HG02943 (cell line): ENCODE results near the gene ACAD8.

Source experiments
- ATAC-seq: cut with Tn5 transposase; IDR thresholded peaks from one replicate; pipeline ENCODE4 v1.9.1; 2021; ENCODE audit warnings: mild to moderate bottlenecking, low read depth, moderate library complexity; ENCODE audit not compliant: unreplicated experiment

ACAD8 gene

DNA sequence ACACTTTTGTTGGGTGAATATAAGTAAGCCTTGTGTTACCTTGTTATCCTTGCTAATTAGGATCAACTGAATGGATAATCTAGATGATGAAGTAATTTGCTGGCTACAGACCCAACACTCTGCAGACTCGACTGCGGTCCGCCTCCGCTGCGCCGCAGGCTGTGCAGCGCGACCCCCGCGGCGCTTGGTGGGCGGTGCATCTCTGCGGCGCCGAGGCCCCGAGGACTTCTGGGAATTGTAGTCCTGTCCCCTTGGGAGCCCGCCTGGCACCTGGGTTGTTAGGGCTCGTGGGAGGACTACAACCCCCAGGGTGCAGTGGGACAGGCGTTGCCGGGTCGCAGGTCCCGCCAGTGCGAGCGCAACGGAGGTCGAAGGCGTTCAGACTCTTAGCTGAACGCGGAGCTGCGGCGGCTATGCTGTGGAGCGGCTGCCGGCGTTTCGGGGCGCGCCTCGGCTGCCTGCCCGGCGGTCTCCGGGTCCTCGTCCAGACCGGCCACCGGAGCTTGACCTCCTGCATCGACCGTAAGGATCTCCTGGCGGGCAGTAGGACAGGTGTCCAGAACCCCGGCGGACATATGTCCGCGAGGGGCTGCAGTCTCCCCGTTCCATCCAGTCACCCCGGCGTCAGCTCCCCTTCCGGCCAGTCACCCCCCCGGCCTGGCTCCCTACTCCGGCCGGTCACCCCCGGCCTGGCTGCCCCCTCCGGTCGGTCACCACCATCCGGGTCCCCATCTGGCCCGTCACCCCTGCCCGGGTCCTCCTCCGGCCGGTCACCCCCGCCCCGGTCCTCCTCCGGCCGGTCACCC lies at the start of gene ACAD8, which contains the start of gene THYN1:
Gene ACAD8, plus strand, starts transcription at position 381 of the 806 bp plus-strand sequence. Its CDS starts 33 bp downstream, at position 414.
Gene THYN1, minus strand, starts transcription at position 165 of the 806 bp plus-strand sequence. CDS start 470 bp downstream, outside the sequence.
- peak; percentile 99 for ATAC-seq

DNA sequence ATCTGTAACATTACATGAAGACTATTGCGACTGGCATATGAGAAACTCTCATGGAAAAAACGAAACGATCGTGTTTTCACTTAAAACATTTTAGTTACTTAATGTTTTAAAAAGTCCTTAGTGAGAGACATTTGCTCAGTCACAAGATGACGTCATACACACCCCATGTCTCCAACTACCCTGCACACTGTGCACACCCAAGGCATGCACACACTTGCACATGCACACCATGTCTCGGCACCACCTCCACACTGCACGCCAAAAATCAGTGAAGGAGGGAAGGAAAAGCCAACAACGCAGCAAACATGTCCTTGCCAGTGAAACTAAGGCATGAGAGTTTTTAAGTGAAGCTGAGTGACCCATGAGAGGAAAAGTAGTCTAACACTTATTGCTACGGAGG lies 47.6 kb upstream of the ACAD8 start:
- ATAC-seq, result no peak

DNA sequence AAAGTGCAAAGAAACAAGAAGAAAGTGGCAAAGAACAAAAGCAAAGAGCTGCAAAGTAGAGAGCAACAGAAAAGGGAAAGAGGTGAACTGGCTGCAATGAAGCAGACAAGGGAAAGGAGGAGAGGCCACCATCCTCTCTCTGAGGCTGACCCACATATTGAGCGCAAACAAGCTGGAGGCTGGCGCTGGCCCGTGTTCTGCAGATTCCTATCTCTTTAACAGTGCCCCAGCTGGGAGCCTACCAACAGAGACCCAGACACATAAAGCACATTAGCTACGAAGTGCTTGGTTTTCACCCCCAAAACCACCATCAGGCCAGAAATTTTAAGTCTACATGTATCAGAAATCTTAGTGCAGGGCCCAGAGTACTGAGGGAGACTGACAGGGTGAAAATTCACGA lies 47.2 kb upstream of the ACAD8 start:
- ATAC-seq, result no peak

DNA sequence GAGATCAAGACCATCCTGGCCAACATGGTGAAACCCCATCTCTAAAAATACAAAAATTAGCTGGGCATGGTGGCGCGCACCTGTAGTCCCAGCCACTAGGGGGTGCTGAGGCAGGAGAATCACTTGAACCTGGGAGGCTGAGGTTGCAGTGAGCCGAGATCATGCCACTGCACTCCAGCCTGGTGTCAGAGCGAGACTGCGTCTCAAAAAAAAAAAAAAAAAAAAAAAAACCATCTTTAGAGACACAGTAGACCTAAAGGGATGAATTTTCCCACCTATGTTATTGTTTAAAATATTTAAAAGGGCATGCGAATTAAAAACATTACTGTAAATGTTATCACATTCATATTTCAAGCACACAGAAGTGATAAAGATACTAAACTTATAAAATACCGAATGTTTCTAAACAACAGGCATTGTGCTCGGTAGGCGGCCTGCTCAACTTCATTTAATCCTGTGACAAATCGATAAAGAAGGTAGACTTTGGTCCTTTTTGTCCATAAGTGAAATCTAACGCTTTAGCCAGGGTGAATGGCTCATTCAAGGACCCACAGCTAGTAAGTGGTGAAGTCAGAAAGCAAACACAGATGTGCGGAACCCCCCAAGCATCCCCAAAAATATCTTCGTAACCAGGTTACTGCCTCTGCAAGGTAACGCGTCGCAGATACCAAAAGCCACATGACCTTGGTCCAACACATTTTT lies 45.7 kb upstream of the ACAD8 start:
- ATAC-seq, result no peak

DNA sequence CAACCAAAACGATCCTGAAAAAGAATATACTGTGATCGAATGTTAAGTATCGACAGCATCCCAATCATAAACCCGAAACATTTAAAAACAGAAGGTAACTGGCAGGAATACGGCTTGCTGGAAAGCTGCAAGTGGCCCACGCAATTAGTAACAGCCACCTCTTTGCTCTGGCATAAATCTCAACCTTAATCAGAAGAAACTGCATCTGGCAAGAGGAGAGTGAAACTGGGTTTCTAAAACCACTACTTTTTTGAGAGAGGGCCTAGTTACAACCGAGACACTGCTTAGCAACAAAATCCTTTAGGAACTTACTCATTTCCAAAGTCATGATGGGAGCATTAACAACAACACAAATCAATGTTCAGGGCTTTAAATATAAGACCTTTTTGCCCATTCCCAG lies 37.5 kb upstream of the ACAD8 start:
- no peak for ATAC-seq

DNA sequence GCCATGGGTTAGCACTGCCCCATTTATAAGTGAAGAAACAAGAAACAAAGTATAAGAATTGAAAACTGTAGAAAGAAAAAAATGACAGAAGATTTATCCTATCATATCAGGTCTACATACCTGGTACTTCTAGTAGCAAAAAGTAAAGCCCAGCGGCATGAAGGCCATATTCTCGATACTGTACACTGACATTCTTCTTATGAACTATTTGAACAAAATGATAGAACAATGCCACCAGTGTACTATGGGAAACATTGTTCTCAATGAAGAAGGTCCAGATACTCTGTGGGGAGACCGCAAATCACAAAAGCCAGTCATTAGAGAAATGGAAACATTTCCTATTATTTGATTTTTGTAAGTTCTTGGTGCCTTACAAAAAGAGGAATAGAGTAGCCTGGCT lies 36.6 kb upstream of the ACAD8 start:
- ATAC-seq, result no peak

DNA sequence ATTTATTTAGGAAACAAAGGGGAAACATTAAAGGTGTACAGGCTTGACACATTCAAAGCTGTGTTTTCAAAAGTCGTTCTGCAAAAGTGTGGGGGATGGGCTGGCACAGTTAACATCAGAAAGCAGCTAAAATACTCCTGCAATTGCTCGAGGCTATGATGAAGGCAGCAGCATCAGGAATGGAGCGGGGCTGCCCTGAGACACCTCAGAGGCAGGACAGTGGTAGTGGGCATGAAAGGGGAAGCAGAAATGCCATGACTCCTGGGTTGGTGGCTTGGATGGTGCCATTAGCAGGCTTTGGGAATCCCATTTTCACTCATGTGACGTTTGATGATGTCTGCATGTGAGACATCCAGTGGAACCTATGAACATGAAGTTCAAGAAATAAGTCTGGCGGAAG lies 30.2 kb upstream of the ACAD8 start:
- ATAC-seq, result no peak

DNA sequence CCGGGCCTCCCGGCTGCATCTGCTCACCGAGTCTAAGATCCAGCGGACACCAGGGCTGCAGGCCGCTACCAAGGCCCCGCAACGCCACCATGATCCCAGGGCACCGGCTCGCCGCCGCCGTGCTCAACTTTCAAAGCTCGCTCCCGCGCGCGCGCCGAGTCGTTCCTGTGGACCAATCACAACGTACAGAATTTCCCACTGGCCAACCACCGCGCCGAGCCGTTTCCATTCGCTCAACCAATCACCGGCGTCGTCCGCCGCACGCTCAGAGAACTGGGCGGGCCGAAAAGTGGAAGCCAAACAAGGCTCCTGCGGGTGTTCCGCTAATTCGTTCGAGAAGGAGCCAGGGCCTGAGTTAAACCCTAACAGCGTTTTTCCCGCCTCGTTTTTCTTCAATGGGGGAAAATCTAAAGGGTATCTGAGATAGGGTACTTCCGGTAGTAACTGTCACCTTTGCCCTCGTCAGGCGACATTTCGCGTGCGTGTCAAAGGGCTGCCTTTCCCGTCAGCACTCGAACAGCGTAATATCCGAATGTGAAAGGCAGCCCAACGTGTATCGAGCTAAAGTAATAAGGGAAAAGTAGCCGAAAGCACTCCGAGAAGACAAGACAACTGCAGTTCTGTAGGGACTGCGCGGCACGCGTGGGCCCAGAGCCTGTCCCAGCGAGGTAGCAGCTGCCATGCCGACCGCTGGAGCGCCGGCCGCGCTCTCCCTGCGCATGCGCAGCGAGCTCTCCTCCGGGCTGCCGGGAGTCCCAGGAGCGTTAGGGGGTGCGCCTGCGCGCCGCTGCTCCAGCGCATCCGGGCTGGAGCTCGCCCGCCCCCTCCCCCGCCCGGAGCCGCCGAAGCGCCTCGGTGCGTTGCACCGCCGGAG lies 29.3 kb upstream of the ACAD8 start, which contains the start of the genes NCAPD3 and VPS26B:
Gene NCAPD3, minus strand, starts transcription at position 132 of the 874 bp plus-strand sequence. Its CDS starts 41 bp downstream, at position 91.
Gene VPS26B, plus strand, starts transcription at position 836 of the 874 bp plus-strand sequence. CDS start 452 bp downstream, outside the sequence.
- peak; percentile 75 for ATAC-seq

DNA sequence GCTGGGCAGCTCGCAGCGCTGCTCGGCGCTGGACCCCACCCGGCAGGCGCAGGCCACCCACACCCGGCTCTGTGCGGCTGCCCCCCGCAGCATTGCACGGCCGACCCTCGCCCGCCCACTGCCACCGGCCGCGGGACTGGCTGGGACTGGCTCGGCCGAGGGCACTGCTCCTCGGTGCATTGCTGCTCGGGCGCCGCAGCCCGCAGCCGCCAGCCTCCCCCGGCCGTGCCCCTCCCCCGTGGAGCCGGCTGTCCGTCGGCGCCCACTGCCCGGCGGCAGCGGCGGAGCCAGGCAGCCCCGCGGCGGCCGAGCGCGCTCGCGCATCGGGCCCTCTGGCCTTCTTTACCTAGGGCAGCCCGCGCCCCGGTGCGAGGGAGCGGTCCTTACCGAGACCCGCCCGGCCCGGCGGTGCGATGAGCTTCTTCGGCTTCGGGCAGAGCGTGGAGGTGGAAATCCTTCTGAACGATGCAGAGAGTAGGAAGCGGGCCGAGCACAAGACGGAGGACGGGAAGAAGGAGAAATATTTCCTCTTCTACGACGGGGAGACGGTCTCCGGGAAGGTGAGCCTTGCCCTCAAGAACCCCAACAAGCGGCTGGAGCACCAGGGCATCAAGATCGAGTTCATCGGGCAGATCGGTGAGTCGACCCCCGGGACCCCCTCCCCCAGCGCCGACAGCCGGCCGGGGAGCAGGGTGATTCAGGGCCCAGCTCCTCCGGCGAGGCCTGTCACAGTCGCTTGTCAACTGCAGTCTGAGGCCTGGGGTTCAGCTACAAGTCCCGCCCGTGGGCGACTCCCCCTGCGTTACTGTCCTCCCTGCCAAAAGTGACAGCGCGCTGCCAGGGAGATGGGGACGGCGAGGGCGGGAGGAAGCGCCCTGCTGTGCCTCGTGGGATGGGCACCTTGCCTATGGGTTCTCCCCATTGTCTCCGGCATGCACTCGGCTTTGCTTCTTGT lies 28.4 kb upstream of the ACAD8 start:
- ATAC-seq, result peak; percentile 13

DNA sequence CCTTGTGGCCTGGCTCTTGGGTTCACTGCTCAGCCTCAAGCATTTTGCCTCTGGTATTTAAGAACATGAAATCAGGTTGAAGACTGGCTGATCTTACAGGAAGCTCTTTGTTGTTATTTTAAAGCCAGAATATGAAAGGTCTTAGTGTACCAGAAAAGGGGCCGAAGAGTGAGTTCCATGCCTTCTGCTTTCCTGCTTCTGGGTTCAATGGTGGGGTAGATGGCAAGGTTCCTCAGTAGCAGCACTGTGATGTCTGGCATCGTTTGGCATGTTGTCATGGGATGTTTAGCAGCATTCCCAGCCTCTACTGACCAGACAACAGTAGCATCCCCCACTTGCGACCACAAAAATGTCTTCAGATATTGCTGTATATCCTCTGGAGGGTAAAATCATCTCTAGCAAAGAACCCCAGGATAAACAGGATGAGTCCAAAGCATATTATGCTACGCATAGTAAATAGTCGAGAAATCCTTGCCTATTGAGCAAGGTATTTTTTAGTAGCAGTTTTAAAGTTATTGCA lies 26.5 kb upstream of the ACAD8 start:
- ATAC-seq, result no peak

DNA sequence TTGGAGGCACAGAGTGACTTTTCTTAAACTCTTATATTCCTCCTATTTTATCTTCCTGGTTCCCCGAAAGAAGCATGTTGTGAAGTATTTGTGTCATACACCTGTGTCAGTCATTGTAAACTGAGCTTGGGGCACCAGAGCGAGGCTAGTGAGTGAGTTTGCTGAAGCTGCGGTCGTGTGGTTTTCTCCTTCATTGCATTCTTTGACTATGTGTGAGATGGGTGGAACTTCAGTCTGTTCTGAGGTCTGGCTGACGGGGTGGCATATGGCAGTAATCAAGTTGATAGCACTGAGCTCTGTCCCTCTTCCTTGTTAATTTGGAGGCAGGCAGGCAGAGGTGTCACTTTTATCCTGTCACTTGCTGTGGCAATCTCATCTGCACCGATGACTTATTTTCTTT lies 24.7 kb upstream of the ACAD8 start:
- peak; percentile 54 for ATAC-seq

DNA sequence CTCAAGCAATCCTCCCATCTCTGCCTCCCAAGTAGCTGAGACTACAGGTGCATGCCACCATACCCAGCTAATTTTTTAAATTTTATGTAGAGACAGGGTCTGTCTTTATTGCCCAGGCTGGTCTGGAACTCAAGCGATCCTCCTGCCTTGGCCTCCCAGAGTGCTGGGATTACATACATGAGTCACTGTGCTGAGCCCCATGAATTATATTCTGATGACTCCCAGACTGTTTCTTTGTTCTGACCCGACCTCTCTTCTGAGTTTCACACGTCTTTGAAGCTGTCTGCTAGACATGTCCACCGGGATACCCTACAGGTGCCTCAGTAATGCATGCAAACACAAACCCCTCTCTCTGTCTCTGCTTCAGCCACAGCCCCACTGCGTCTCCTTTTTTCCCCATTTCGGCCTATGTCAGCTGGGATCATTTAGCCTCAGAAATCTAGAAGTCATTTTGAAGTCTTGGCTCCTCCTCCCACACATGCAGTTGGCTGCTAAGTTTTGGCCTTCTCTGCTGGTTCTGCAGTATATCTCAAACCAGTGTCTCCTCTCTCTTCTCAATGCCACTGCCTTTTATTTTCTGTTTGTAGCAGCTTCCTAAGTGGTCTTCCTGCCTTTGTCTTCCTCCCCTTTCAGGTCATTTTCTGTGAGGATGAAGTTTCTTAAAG lies 24.1 kb upstream of the ACAD8 start:
- ATAC-seq, result no peak

DNA sequence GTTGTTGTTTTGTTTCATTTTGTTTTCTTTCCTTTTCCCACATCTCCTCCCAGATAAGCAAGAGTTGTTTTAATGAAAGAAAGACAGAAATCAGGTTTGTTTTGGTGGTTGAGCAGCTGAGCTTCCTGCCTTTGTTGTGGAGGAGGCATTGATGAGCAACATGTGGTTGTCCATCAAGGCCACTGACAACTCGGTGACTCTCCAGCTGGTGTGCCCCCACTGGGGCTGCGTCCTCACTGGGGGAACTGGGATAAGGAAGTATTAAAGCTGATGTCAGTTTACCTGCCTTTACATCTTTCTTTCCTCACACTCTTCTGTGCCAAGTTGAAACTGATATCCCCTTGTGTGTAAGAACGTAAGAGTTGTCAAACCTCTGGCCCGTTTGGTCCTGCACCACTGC lies 23.0 kb upstream of the ACAD8 start:
- ATAC-seq, result no peak

DNA sequence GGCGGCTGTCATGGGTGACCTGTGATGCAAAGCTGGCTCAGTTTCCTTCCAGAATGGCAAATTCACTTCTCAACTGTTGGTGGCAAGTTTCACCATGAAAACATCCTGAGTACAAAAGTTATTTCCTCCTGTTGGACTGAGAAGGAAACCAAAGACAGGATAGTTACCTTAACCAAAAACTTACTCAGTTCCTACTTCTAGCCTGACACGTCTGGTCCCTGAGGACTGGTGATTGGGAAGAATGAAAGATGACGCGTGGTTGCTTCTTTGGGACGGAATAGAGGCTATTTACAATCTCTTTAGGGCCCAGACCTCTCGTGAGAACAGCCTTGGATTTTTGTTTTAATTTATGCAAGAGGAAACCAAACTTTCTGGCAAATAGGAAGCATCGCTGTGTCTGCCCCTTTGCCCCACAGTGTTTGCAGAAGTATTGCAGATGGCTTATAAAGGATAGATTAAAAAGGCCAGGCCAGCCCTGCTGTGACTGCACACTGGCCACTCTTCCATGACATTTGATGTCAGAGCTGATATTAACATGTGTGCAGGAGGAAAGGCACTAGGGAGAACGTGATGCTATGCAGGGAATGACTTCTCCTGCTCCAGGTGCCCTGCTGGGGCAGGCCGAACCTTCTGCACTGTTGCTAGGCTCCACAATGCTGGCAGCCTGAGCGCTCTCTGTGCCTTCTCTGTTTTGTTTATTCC lies 21.3 kb upstream of the ACAD8 start:
- ATAC-seq, result no peak

DNA sequence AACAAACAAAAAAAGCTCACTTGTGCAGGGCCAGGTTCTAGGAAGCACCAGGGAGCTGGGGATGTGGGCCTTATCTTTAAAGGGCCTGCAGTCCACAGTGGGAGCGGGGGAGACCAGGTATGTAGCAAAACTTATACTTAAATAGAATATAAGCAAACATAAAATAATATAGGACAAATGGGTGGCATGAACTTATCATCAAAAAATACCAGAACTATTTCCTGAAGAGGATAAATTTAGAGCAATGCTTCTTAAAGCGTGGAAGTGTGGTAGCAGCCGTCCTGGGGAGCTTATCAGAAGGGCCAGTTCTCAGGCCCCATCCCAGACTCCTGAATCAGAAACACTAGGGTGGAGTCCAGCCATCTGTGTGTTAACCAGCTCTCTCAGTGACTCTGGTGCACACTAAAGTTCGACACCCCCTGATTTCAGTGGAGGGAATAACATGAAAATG lies 19.6 kb upstream of the ACAD8 start:
- ATAC-seq, result no peak

DNA sequence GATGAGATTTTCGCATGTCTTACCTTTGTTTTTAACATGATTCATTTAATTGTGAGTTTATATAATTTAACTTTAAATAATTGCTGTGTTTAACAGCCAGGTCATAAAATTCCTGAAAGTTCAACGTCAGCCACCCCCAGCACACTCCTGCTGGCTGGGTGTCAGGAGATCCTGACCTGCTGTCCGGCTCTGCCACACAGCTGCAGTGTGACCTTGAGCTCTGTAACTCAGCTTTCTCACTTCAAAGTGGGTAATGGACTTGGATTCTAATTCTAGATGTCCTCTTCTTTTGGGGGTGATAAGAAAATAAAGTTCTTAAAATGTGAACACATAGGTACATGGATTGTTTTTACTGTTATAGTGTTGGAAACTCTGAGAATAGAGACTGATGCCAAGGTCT lies 18.0 kb upstream of the ACAD8 start:
- ATAC-seq, result no peak

DNA sequence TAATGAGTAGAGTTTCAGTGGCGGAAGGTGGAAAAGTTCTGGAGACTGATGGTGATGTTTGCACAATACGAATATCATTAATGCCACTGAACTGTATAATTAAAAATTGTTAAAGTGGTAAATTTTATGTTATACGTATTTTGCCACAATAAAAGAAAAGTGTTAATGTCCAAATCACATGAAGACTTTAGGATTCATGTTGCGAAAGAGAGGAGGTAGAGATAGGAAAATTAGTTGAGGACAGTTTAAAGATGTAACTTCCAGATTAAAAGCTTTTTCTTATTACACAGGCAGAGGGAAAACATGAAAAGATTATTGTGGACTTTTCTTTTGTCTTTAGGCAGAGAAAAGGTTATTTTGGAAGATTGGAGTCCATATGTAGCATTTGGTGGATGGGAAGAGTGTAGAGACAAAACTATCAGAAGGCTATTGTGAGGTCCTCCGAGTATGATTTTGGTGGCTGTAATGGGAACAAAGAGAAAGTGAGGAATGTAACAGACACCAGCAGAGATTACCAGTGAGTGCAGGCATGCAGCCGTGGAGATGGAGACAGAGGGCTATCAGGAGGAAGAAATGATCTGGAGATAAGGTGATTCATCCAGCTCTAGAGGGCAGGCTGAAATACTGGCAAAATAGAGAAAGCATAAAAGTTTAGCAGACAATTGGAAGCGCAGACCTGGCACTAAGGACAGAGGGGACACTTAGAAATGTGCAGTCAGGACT lies 16.4 kb upstream of the ACAD8 start:
- no peak for ATAC-seq
